Adrenal gland (tissue), 5 donors: ENCODE measurements around the gene EYS.

Experiments
- POLR2A ChIP-seq, 2 donors: fragments of 450-650 bp; IDR thresholded peaks; one replicate each; pipeline ENCODE4 v1.6.1; 2017; ENCODE audit warnings: antibody characterized with exemption in 2 of 2, mild to moderate bottlenecking in 2 of 2, moderate library complexity in 1 of 2
- TF ChIP-seq, protein P1 (sequence below), 6 experiments: fragments of 450-650 bp in 4 of 6; fragments of 200-600 bp in 2 of 6; sonication (generic) in 1 of 6; IDR thresholded peaks; 1 replicate in 5 of 6; 2 replicates in 1 of 6; pipeline versions ENCODE4 v1.5.1 to v1.8.0; 2016 to 2021; ENCODE audit warnings: antibody characterized with exemption in 6 of 6, mild to moderate bottlenecking in 2 of 6, moderate library complexity in 1 of 6
- donor health status: DM: no; HTN: no; CAD: no.

DNA sequence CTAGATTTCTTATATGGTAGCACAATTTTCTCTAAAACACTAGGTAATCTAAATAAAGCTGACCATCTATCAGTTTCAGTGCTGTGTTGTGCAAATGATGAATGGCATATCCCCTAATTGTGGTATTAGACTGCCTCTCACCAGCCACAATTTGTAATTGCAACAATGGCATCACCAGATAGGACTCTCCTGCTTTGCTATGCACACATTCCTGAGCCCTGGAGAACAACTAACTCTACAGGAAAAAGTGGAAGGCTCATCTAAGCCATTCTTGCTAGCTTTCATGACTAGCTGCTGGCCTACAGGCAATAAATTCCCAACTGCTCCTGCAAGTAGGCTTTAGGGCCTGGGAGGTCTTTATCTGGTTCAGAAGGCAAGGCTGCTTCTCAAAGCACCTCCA is 974.1 kb downstream of the EYS start:
- TF ChIP-seq, protein P1, sequence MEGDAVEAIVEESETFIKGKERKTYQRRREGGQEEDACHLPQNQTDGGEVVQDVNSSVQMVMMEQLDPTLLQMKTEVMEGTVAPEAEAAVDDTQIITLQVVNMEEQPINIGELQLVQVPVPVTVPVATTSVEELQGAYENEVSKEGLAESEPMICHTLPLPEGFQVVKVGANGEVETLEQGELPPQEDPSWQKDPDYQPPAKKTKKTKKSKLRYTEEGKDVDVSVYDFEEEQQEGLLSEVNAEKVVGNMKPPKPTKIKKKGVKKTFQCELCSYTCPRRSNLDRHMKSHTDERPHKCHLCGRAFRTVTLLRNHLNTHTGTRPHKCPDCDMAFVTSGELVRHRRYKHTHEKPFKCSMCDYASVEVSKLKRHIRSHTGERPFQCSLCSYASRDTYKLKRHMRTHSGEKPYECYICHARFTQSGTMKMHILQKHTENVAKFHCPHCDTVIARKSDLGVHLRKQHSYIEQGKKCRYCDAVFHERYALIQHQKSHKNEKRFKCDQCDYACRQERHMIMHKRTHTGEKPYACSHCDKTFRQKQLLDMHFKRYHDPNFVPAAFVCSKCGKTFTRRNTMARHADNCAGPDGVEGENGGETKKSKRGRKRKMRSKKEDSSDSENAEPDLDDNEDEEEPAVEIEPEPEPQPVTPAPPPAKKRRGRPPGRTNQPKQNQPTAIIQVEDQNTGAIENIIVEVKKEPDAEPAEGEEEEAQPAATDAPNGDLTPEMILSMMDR (IDR thresholded peaks at IDR 0.05) = no peak
- TF ChIP-seq POLR2A (IDR thresholded peaks at IDR 0.05) = no peak
